SK-N-SH (cell line): ENCODE data around the gene TSSK6.

Source experiments
- EZH2phosphoT487 ChIP-seq: fragments of 200-600 bp; sonication (generic); IDR thresholded peaks from 2 replicates; pipeline ENCODE4 v1.6.1; 2017; ENCODE audit warnings: low read depth, mixed run types, mild to moderate bottlenecking, antibody characterized with exemption, moderate library complexity, borderline replicate concordance
- GABPA ChIP-seq: IDR thresholded peaks from 2 replicates; pipeline ENCODE4 v1.4.0; 2012; ENCODE audit warnings: low read depth, mild to moderate bottlenecking
- NFIC ChIP-seq: IDR thresholded peaks from 2 replicates; pipeline ENCODE4 v1.4.0; 2012; ENCODE audit warnings: borderline replicate concordance
- RAD21 ChIP-seq: IDR thresholded peaks from 2 replicates; pipeline ENCODE4 v1.6.1; 2012; ENCODE audit warnings: mild to moderate bottlenecking, low read length
- SIN3A ChIP-seq: IDR thresholded peaks from 2 replicates; pipeline ENCODE4 v1.6.1; 2012; ENCODE audit warnings: low read depth, mild to moderate bottlenecking, low read length, moderate library complexity, borderline replicate concordance
- TF ChIP-seq, protein P1 (sequence below): IDR thresholded peaks from 2 replicates; pipeline ENCODE4 v1.4.0; 2012; ENCODE audit warnings: low read depth
- TF ChIP-seq, protein P2 (sequence below): fragments of 200-600 bp; sonication (generic); IDR thresholded peaks from 2 replicates; pipeline ENCODE4 v1.6.1; 2017; ENCODE audit warnings: antibody characterized with exemption, mild to moderate bottlenecking, moderate library complexity

- TF ChIP-seq, protein P1, sequence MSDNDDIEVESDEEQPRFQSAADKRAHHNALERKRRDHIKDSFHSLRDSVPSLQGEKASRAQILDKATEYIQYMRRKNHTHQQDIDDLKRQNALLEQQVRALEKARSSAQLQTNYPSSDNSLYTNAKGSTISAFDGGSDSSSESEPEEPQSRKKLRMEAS, result no peak
- TF ChIP-seq, protein P2, sequence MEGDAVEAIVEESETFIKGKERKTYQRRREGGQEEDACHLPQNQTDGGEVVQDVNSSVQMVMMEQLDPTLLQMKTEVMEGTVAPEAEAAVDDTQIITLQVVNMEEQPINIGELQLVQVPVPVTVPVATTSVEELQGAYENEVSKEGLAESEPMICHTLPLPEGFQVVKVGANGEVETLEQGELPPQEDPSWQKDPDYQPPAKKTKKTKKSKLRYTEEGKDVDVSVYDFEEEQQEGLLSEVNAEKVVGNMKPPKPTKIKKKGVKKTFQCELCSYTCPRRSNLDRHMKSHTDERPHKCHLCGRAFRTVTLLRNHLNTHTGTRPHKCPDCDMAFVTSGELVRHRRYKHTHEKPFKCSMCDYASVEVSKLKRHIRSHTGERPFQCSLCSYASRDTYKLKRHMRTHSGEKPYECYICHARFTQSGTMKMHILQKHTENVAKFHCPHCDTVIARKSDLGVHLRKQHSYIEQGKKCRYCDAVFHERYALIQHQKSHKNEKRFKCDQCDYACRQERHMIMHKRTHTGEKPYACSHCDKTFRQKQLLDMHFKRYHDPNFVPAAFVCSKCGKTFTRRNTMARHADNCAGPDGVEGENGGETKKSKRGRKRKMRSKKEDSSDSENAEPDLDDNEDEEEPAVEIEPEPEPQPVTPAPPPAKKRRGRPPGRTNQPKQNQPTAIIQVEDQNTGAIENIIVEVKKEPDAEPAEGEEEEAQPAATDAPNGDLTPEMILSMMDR, result no peak
- no peak for TF ChIP-seq EZH2phosphoT487
- no peak for TF ChIP-seq NFIC
- TF ChIP-seq GABPA, result no peak
- no peak for TF ChIP-seq RAD21
- TF ChIP-seq SIN3A, result no peak
Observed at GRCh38 chr19:19528721-19529490, 13.6 kb upstream of the TSSK6 start, which contains the start of gene YJEFN3.
